Thoracic aorta (tissue), 2 donors: ENCODE data around the gene PCNT. TPM values are rescaled to one million over a fixed set of nuclear protein-coding genes. Genes with fewer than 3 reads are reported as not detected.
"Not testable (repeated sequence)": the region's sequence is repeated elsewhere in the genome, so short reads cannot be mapped to it uniquely, and the experiment has no call there.

Experiments
- ATAC-seq: fragments of 150-250 bp; one replicate; pipeline ENCODE4 v1.8.0; 2017; ENCODE audit warnings: low read depth; ENCODE audit not compliant: insufficient number of reproducible peaks, low FRiP score
- DNase-seq: peaks from one replicate; pipeline ENCODE4 v3.0.0-alpha.2; 2020; ENCODE audit warnings: low spot score
- H3K27ac ChIP-seq, 2 donors: fragments of 200-600 bp; sonication (generic); 1 replicate in 1 of 2; 2 replicates in 1 of 2; pipeline ENCODE4 v1.5.1; 2016; ENCODE audit warnings: mild to moderate bottlenecking in 2 of 2, moderate library complexity in 2 of 2
- H3K27me3 ChIP-seq: fragments of 200-600 bp; sonication (generic); replicated peaks from 2 replicates; pipeline ENCODE4 v1.6.0; 2016; ENCODE audit warnings: mild to moderate bottlenecking; ENCODE audit not compliant: insufficient read depth
- H3K36me3 ChIP-seq: fragments of 200-600 bp; sonication (generic); one replicate; pipeline ENCODE4 v1.5.1; 2016
- H3K4me1 ChIP-seq, 2 donors: fragments of 200-600 bp; sonication (generic); 1 replicate in 1 of 2; 2 replicates in 1 of 2; pipeline versions ENCODE4 v1.5.1 to v1.6.0; 2016; ENCODE audit warnings: low read depth in 2 of 2, mild to moderate bottlenecking in 1 of 2; ENCODE audit not compliant: control insufficient read depth in 1 of 2
- H3K4me3 ChIP-seq: fragments of 200-600 bp; sonication (generic); 2 replicates; pipeline ENCODE4 v1.5.1; 2016; ENCODE audit warnings: mild to moderate bottlenecking
- H3K9me3 ChIP-seq: fragments of 200-600 bp; sonication (generic); 2 replicates; pipeline ENCODE4 v1.5.1; 2016
- total RNA-seq, 2 donors: library from RNA; depleted of rRNA; stranded (reverse); fragments of >200 nt; gene quantifications; one replicate each; pipeline versions ENCODE4 v1.1.0 to v1.2.3, GENCODE V29; 2016
- TF ChIP-seq, protein P1 (sequence below): fragments of 200-600 bp; sonication (generic); IDR thresholded peaks from one replicate; pipeline ENCODE4 v1.5.1; 2019; ENCODE audit warnings: antibody characterized with exemption

The PCNT gene
- total RNA-seq, 2 donors from 2014 or later = 46.8 to 51.4 TPM

DNA sequence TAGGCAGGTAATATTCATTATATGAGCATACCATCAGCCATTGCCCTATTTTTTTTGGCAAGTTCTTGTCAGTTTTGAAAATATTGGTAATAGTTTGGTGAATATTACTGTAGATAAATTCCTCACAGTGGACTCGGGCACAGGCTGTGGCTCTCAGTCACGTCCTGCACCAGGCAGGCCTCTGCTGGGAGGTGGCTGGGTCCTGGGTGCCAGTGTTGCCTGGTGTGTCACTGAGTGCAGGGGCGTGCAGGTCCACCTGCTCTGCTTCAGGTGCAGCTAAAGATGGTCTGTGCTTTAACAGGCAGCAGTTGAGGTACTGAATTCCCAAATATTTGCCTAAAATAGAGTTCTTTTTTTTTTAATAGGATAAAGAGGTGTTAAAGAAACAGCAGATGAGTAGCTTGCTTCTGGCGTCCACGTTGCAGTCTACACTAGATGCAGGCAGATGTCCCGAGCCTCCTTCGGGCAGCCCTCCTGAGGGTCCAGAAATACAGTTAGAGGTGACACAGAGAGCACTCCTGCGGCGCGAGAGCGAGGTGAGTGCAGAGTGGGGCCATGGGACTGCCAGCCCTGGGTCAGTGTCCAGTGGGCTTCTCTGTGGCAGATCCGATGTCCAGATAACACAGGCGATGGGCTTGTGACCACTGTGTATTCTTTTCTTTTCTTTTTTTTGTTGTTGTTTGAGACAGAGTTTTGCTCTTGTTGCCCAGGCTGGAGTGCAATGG is 77.4 kb downstream of the PCNT start:
- H3K27me3 ChIP-seq = no peaks in the 10 kb centered on the region
- DNase-seq (no peak), ATAC-seq (no peak)
- no peak overlapping the region for H3K27ac ChIP-seq
- no peaks in the 10 kb centered on the region for H3K9me3 ChIP-seq
- TF ChIP-seq, protein P1, sequence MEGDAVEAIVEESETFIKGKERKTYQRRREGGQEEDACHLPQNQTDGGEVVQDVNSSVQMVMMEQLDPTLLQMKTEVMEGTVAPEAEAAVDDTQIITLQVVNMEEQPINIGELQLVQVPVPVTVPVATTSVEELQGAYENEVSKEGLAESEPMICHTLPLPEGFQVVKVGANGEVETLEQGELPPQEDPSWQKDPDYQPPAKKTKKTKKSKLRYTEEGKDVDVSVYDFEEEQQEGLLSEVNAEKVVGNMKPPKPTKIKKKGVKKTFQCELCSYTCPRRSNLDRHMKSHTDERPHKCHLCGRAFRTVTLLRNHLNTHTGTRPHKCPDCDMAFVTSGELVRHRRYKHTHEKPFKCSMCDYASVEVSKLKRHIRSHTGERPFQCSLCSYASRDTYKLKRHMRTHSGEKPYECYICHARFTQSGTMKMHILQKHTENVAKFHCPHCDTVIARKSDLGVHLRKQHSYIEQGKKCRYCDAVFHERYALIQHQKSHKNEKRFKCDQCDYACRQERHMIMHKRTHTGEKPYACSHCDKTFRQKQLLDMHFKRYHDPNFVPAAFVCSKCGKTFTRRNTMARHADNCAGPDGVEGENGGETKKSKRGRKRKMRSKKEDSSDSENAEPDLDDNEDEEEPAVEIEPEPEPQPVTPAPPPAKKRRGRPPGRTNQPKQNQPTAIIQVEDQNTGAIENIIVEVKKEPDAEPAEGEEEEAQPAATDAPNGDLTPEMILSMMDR = no peak
- H3K4me3 ChIP-seq = no peak overlapping the region
- H3K36me3 ChIP-seq = peaks cover 24% of the 10 kb centered on the region
- no peaks in the 10 kb centered on the region for H3K4me1 ChIP-seq

DNA sequence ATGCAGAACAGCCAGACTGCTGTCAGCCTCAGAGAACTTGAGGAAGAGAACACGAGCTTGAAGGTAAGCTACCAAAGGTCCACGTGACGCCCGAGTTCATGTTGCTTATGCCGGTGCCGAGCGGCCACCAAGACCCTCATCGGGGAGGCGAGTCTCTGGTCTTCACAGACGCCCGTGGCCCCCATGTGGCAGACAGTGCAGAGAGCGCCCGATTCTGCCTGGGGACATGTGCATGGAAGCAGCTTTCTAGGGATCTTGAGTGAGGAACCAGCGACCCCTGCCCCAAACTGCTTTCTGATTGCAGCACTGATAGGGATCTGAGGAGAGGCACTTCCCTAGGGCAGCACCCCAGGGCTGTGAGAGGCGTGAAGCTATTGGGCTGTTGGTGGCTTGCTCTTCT is 78.5 kb downstream of the PCNT start:
- Histone ChIP-seq H3K9me3 (no peaks in the 10 kb centered on the region), H3K4me3 (no peak overlapping the region), H3K27me3 (no peaks in the 10 kb centered on the region), H3K27ac (no peak overlapping the region), H3K36me3 (peaks cover 18% of the 10 kb centered on the region), H3K4me1 (no peaks in the 10 kb centered on the region)
- TF ChIP-seq, protein P1 = no peak
- ATAC-seq = no peak
- no peak for DNase-seq

- ATAC-seq, H3K4me3 ChIP-seq, H3K27me3 ChIP-seq, H3K4me1 ChIP-seq, DNase-seq, H3K9me3 ChIP-seq, H3K36me3 ChIP-seq, H3K27ac ChIP-seq: not testable (repeated sequence)
Observed at GRCh38 chr21:46403234-46403811, 79.4 kb downstream of the PCNT start.

- no peak for DNase-seq
- peaks cover 10% of the 10 kb centered on the region for H3K36me3 ChIP-seq
Observed at GRCh38 chr21:46404306-46404705, 80.3 kb downstream of the PCNT start.

DNA sequence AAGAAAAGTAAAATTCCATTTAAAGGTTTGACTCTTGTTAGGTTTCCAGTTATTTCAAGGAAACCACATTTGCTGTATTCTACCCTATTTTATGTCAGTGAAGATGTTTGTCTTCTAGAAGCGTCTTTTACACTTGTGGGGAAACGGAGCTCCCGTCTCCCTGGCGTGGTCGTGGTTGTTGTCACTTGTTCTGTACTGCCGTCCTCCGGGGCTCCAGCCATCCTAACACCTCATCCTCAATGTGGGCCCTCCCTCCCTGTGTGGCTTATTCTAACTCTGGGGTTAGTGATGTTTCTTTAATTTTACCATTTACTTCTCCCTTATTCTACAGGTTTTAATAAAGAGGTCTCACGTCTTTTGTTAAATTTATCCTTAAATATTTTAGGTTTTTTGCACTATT is 82.0 kb downstream of the PCNT start:
- peaks cover 11% of the 10 kb centered on the region for H3K36me3 ChIP-seq
- no peaks in the 10 kb centered on the region for H3K27me3 ChIP-seq
- ATAC-seq = no peak

More at GRCh38 chr21:46404306-46404705, 80.3 kb downstream of the PCNT start:
- H3K4me3 ChIP-seq = no peak overlapping the region
- no peak overlapping the region for H3K27ac ChIP-seq
- H3K4me1 ChIP-seq = no peaks in the 10 kb centered on the region
- no peaks in the 10 kb centered on the region for H3K27me3 ChIP-seq
- H3K9me3 ChIP-seq = no peaks in the 10 kb centered on the region
- ATAC-seq = no peak
- TF ChIP-seq, protein P1 = no peak

More for the DNA sequence above, 82.0 kb downstream of the PCNT start:
- TF ChIP-seq, protein P1 = no peak
- no peak overlapping the region for H3K27ac ChIP-seq
- no peaks in the 10 kb centered on the region for H3K4me1 ChIP-seq
- no peak overlapping the region for H3K4me3 ChIP-seq
- no peak for DNase-seq
- no peaks in the 10 kb centered on the region for H3K9me3 ChIP-seq
